ENCODE results near the gene PPTC7.

PPTC7 gene

GRCh38 chr12:110531741-110532333 lies 51.3 kb downstream of the PPTC7 start:
- TF ChIP-seq GATA3 (IDR thresholded peaks at IDR 0.05; ENCODE audit: low read depth, low read length) (no peak), GATA2 (IDR thresholded peaks at IDR 0.05; ENCODE audit: low read depth, low read length) (no peak)

- TF ChIP-seq GATA3 (IDR thresholded peaks at IDR 0.05; ENCODE audit: low read depth, low read length): no peak
- no peak for TF ChIP-seq GATA2 (IDR thresholded peaks at IDR 0.05; ENCODE audit: low read depth, low read length)
These were observed 52.6 kb downstream of the PPTC7 start for GRCh38 chr12:110530511-110530910.

DNA sequence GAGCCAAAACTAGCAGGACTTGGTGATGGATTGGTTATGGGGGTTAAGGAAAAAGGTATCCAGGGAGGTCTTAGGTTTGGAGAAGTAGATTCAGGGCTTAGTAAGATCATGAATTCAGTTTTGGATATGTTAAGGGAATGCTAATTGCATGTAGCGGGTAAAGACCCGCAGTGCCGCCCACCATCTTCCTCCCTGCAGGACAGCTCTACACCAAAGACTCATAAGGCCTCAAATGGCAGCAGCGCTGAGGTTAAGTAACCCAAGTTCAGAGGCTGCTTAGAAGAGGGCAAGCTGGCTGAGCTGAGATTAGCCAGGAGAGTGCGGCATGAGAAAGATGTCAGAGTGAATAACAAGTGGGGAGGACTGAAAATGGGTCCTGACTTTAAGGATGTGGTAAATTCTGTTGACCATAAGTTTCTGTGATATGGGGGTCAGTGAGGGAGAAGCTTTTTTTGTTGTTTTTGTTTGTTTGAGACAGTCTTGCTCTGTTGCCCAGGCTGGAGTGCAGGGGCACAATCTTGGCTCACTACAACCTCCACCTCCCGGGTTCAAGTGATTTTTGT lies 54.8 kb downstream of the PPTC7 start:
- TF ChIP-seq GATA2 (IDR thresholded peaks at IDR 0.05; ENCODE audit: low read depth, low read length): no peak
- no peak for TF ChIP-seq GATA3 (IDR thresholded peaks at IDR 0.05; ENCODE audit: low read depth, low read length)

DNA sequence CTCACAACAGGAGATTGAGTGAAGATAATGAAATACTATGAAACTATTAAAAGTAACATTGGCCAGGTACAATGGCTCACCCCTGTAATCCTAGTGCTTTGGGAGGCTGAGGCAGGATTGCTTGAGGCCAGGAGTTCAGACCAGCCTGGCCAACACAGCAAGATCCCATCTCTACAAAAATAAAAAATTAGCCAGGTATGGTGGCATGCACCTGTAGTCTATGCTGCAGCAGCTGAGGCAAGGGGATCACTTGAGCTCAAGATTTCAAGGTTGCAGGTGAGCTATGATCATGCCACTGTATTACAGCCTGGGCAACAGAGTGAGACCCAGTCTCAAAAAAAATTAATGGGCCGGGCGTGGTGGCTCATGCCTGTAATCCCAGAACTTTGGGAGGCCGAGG lies 66.1 kb downstream of the PPTC7 start:
- no peak for TF ChIP-seq GATA3 (IDR thresholded peaks at IDR 0.05; ENCODE audit: low read depth, low read length)
- TF ChIP-seq GATA2 (IDR thresholded peaks at IDR 0.05; ENCODE audit: low read depth, low read length): no peak

DNA sequence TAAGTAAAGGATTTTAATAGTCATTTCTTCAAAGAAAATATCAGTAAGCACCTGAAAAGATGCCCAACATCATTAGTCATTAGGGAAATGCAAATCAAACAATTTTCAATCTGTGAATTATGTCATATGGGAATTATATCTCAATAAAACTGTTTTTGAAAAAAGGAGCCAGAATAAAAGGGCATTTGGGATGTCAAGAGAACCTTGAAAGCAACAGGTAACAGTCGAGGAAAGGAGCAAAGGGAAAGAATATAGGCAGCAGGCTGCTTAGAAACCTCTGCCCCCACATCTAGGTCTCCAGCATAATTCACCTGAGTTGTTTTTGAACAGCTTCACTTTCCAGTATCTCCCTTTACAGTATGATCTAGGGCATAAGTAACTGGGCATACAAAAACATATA lies 68.8 kb downstream of the PPTC7 start:
- TF ChIP-seq GATA2 (IDR thresholded peaks at IDR 0.05; ENCODE audit: low read depth, low read length) (no peak), GATA3 (IDR thresholded peaks at IDR 0.05; ENCODE audit: low read depth, low read length) (no peak)

- TF ChIP-seq GATA3 (IDR thresholded peaks at IDR 0.05; ENCODE audit: low read depth, low read length) (no peak), GATA2 (IDR thresholded peaks at IDR 0.05; ENCODE audit: low read depth, low read length) (no peak)
These were observed 69.3 kb downstream of the PPTC7 start for GRCh38 chr12:110513842-110514241.

- TF ChIP-seq GATA2 (IDR thresholded peaks at IDR 0.05; ENCODE audit: low read depth, low read length) (no peak), GATA3 (IDR thresholded peaks at IDR 0.05; ENCODE audit: low read depth, low read length) (no peak)
These were observed 75.0 kb downstream of the PPTC7 start for GRCh38 chr12:110508071-110508586.

GRCh38 chr12:110505332-110505731 lies 77.8 kb downstream of the PPTC7 start:
- TF ChIP-seq GATA3 (IDR thresholded peaks at IDR 0.05; ENCODE audit: low read depth, low read length) (no peak), GATA2 (IDR thresholded peaks at IDR 0.05; ENCODE audit: low read depth, low read length) (no peak)

- no peak for TF ChIP-seq GATA2 (IDR thresholded peaks at IDR 0.05; ENCODE audit: low read depth, low read length)
- TF ChIP-seq GATA3 (IDR thresholded peaks at IDR 0.05; ENCODE audit: low read depth, low read length): no peak
These were observed 79.7 kb downstream of the PPTC7 start for GRCh38 chr12:110503432-110503831.

- TF ChIP-seq GATA3 (IDR thresholded peaks at IDR 0.05; ENCODE audit: low read depth, low read length) (no peak), GATA2 (IDR thresholded peaks at IDR 0.05; ENCODE audit: low read depth, low read length) (no peak)
These were observed 81.1 kb downstream of the PPTC7 start, which contains the start of the genes RAD9B and VPS29 for GRCh38 chr12:110501752-110502738. Gene RAD9B, plus strand, starts transcription at chr12:110502331. Its CDS starts 7 bp downstream, at chr12:110502338. Gene VPS29, minus strand, starts transcription at chr12:110502111. Its CDS starts 60 bp downstream, at chr12:110502051.

DNA sequence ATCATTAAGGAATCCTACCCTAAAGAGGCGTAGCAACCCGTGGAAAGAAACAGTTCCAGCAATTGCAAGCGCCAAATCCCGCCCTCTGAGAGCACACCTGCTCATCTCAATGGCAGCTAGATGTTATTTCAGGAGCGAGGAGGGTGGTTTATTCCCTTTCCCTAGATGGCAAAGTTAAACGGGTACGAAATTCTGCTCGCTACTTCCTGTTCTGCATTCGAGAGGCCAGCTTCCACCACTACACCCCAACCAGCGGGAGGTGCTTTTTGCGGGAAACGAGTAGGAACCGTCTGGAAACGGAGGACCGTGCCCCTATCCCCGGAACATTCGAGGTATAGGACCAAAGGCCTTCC lies 81.7 kb downstream of the PPTC7 start:
- TF ChIP-seq GATA3 (IDR thresholded peaks at IDR 0.05; ENCODE audit: low read depth, low read length): no peak
- TF ChIP-seq GATA2 (IDR thresholded peaks at IDR 0.05; ENCODE audit: low read depth, low read length): no peak

DNA sequence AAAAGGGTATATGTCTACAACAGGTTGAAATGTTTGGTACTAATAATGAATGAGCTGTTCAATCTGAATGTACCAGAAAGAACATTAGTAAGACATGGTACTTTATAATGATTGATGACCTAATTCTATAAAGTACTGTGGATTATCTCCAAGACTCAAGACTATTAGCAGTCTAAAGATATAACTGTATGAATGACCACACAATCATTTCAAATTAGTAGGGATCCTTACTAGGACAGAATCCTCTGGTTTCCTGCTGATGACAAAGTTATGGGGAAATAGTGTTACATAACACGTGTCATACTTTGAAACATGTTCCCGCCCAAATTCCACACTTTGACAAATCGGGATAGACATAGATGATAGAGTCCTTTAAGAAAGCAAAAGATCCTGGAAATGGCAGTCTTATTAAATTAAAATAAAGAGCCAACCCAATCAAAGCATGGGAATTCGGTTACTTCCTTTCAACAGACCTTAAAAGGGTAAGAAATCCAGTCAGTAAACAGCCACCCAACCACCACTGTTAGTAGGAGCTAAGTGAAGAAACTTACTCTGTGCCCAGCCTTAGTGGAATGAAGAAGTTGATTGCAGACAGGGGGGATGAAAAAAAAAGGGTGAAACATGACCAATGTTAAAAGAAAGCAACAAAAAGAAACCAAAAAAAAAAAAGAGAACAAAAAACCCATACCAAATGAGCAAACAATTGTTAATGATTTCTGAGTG lies 84.0 kb downstream of the PPTC7 start:
- TF ChIP-seq GATA3 (IDR thresholded peaks at IDR 0.05; ENCODE audit: low read depth, low read length) (no peak), GATA2 (IDR thresholded peaks at IDR 0.05; ENCODE audit: low read depth, low read length) (no peak)
